OCI-LY3 (cell line): ENCODE results near the gene GTPBP6.

Source experiments
- CTCF ChIP-seq: fragments of 200-600, 300-600 bp; sonication (generic); IDR thresholded peaks from 2 replicates; pipeline ENCODE4 v1.5.1; 2014; ENCODE audit warnings: antibody characterized with exemption, low read length, low read depth
- EZH2phosphoT487 ChIP-seq: fragments of 200-600 bp; shearing (Covaris generic); IDR thresholded peaks from 2 replicates; pipeline ENCODE4 v1.6.1; 2018; ENCODE audit warnings: antibody characterized with exemption, mixed run types, low read depth

GRCh38 chrX:334971-335757 lies 16.6 kb upstream of the GTPBP6 start:
- TF ChIP-seq CTCF = no peak
- TF ChIP-seq EZH2phosphoT487 = no peak
